ENCODE measurements around the gene PYGM.

Gene PYGM

DNA sequence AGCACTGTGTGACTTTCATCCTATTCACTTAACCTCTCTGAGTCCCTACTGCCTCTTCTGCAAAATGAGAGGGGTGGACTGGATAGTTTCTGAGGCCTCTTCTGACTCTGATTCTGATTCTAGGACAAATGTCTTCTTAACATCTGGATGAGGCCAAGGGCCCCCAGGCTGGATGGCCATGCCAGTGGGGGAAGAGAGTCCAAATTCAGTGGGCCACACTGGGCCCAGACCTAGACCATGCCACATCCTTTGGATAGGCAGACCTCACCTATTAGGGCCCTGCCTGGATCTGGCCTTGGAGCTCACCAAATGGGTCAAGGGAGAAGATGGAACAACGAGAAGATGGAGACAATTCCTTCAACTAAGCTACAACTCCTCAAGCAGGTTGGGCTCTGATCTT lies 61.3 kb downstream of the PYGM start:
- no peak for TF ChIP-seq CTCF (IDR thresholded peaks at IDR 0.05; ENCODE audit: low read depth, low read length)
- no peak for DNase-seq (ENCODE audit: low read depth, low spot score)
- H3K4me3 ChIP-seq (ENCODE audit: low read depth, low read length) = no peak overlapping the region
- in situ Hi-C loops (cut with HindIII; ENCODE audit: low sequenced_read_pairs) = no loop called here

DNA sequence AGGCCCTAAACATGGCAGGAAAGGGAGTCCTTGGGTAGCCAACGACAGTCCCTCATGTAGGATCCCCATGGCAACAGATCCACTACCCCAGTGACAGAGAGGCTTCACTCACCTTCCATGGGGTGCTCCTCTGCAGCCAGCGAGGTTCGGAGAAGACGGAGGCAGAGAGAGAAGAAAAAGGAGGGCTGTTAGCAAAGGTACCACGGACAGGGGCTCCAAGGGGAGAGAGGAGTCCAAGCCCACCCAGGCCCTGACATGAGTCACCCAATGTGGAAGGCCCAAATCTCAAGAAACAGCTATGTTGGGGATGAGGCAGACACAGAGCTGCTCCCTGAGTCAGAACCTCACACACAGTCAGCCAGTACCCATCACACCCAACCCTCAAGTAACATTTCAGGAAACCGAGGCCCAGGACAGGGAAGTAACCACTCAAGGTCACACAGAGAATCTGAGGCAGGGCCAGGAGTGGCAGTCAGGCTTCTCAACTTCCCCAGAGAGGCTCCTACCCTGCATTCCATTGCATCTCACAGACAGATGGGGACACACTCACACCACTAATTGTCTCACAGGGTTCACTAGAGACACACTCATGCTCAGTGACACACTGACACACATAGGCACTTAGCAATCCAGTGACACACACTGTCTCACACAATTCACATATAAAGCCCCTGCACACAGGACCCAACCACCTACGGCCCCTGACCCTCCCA lies 62.0 kb downstream of the PYGM start:
- in situ Hi-C loops (cut with HindIII; ENCODE audit: low sequenced_read_pairs) = no loop called here
- H3K4me3 ChIP-seq (ENCODE audit: low read depth, low read length) = no peak overlapping the region
- DNase-seq (ENCODE audit: low read depth, low spot score) = no peak
- TF ChIP-seq CTCF (IDR thresholded peaks at IDR 0.05; ENCODE audit: low read depth, low read length) = no peak
